Ishikawa (cell line): ENCODE data around the gene HDAC6.

Experiments used
- CEBPB ChIP-seq: IDR thresholded peaks from 2 replicates; pipeline ENCODE4 v1.6.1; 2012
- CREB1 ChIP-seq: IDR thresholded peaks from 2 replicates; pipeline ENCODE4 v1.6.1; 2012; ENCODE audit warnings: low read depth
- EGR1 ChIP-seq: IDR thresholded peaks from 2 replicates; pipeline ENCODE4 v1.6.1; 2012
- EP300 ChIP-seq: IDR thresholded peaks from 2 replicates; pipeline ENCODE4 v1.6.1; 2012; ENCODE audit warnings: borderline replicate concordance
- FOXM1 ChIP-seq: IDR thresholded peaks from 2 replicates; pipeline ENCODE4 v1.6.1; 2012; ENCODE audit warnings: low read depth, borderline replicate concordance
- MAX ChIP-seq: IDR thresholded peaks from 2 replicates; pipeline ENCODE4 v1.6.1; 2012
- NFIC ChIP-seq: IDR thresholded peaks from 2 replicates; pipeline ENCODE4 v1.6.1; 2012
- RAD21 ChIP-seq: IDR thresholded peaks from 2 replicates; pipeline ENCODE4 v1.6.1; 2012; ENCODE audit warnings: low read depth
- TAF1 ChIP-seq: IDR thresholded peaks from 2 replicates; pipeline ENCODE4 v1.6.1; 2012; ENCODE audit warnings: low read depth, mild to moderate bottlenecking
- TCF12 ChIP-seq: IDR thresholded peaks from 2 replicates; pipeline ENCODE4 v1.6.1; 2012; ENCODE audit warnings: low read depth
- TEAD4 ChIP-seq: IDR thresholded peaks from 2 replicates; pipeline ENCODE4 v1.6.1; 2012
- YY1 ChIP-seq: IDR thresholded peaks from 2 replicates; pipeline ENCODE4 v1.6.1; 2012; ENCODE audit warnings: low read depth
- ZBTB7A ChIP-seq: IDR thresholded peaks from 2 replicates; pipeline ENCODE4 v1.6.1; 2012; ENCODE audit warnings: low read depth
- TF ChIP-seq, protein P1 (sequence below): IDR thresholded peaks from 2 replicates; pipeline ENCODE4 v1.6.1; 2012; ENCODE audit warnings: low read depth, mild to moderate bottlenecking
- TF ChIP-seq, protein P2 (sequence below): IDR thresholded peaks from 2 replicates; pipeline ENCODE4 v1.6.1; 2012

Gene HDAC6

DNA sequence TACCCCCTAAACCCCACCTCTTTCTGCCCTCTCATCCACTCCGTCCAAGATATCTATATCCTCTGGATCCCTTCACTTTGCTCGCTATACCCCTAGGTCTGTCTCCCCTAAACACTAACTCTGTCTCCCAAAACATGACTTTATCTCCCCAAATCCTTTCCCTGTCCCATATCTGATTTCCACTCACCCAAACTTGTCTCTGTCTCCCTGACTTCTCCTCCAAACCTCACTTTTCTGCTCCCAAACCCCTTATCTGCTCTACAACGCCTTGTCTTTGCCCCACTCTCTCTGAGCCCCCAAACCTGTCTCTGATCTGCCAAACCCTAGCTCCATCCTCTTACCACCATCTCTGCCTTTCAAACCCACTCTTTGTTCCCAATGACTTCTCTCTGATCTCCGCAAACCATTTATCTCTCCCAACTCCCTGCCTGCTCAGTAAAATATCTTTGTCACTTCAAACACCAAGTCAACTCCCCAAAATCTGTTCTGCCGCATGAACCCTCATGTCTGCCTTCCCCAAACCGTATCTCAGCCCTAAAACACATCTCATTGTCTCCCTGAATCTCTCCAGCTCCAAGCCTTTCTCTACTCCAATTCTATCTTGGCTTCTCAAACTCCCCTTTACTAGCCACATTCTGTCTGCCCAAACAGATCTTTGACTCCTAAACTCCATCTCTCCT is 14.9 kb upstream of the HDAC6 start:
- no peak for TF ChIP-seq TCF12
- no peak for TF ChIP-seq MAX
- TF ChIP-seq ZBTB7A: no peak
- TF ChIP-seq EP300: no peak
- TF ChIP-seq CEBPB: no peak
- TF ChIP-seq, protein P1, sequence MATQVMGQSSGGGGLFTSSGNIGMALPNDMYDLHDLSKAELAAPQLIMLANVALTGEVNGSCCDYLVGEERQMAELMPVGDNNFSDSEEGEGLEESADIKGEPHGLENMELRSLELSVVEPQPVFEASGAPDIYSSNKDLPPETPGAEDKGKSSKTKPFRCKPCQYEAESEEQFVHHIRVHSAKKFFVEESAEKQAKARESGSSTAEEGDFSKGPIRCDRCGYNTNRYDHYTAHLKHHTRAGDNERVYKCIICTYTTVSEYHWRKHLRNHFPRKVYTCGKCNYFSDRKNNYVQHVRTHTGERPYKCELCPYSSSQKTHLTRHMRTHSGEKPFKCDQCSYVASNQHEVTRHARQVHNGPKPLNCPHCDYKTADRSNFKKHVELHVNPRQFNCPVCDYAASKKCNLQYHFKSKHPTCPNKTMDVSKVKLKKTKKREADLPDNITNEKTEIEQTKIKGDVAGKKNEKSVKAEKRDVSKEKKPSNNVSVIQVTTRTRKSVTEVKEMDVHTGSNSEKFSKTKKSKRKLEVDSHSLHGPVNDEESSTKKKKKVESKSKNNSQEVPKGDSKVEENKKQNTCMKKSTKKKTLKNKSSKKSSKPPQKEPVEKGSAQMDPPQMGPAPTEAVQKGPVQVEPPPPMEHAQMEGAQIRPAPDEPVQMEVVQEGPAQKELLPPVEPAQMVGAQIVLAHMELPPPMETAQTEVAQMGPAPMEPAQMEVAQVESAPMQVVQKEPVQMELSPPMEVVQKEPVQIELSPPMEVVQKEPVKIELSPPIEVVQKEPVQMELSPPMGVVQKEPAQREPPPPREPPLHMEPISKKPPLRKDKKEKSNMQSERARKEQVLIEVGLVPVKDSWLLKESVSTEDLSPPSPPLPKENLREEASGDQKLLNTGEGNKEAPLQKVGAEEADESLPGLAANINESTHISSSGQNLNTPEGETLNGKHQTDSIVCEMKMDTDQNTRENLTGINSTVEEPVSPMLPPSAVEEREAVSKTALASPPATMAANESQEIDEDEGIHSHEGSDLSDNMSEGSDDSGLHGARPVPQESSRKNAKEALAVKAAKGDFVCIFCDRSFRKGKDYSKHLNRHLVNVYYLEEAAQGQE: no peak
- TF ChIP-seq EGR1: no peak

GRCh38 chrX:48787505-48788443 is 14.1 kb upstream of the HDAC6 start:
- TF ChIP-seq, protein P1: no peak
- TF ChIP-seq CEBPB (no peak), RAD21 (no peak), NFIC (no peak), ZBTB7A (no peak), FOXM1 (no peak)

GRCh38 chrX:48789366-48790220 is 12.3 kb upstream of the HDAC6 start:
- TF ChIP-seq ZBTB7A (no peak), YY1 (no peak), TAF1 (no peak), CREB1 (no peak), EP300 (no peak), TCF12 (no peak), TEAD4 (no peak), EGR1 (no peak), NFIC (no peak), CEBPB (no peak), RAD21 (no peak)
- TF ChIP-seq, protein P1: no peak
- TF ChIP-seq, protein P2, sequence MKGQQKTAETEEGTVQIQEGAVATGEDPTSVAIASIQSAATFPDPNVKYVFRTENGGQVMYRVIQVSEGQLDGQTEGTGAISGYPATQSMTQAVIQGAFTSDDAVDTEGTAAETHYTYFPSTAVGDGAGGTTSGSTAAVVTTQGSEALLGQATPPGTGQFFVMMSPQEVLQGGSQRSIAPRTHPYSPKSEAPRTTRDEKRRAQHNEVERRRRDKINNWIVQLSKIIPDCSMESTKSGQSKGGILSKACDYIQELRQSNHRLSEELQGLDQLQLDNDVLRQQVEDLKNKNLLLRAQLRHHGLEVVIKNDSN: no peak

DNA sequence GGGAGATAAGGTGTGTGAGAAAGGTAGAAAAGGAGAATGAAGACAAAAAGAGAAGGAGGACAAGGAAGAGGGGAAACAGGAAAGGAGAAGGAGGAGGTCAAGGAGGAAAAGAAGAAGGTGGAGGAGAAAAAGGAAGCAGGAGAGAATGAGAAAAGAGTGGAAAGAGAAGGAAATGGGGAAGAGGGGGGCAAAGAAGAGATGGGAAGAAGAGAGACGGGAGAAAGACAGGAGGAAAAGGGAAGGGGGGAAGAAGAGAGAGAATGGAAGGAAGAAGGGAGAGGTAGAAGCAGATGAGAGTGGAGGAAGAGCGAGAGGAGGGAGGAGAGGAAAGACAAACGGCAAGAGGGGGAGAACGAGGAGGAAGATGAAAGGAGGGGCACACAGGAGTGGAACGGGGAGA is 11.4 kb upstream of the HDAC6 start:
- no peak for TF ChIP-seq ZBTB7A
- TF ChIP-seq, protein P2: no peak
- TF ChIP-seq NFIC: no peak
- no peak for TF ChIP-seq MAX
- TF ChIP-seq TEAD4: no peak
- no peak for TF ChIP-seq TAF1
- TF ChIP-seq RAD21: no peak
- no peak for TF ChIP-seq TCF12
- no peak for TF ChIP-seq EP300
- TF ChIP-seq CREB1: no peak
